HepG2 (cell line): ENCODE measurements around the gene PTH2. TPM values are rescaled to one million over a fixed set of nuclear protein-coding genes. Genes with fewer than 3 reads are reported as not detected.

ENCODE experiments used
- ATRX ChIP-seq: sonication (generic); formaldehyde crosslinking; IDR thresholded peaks from 2 replicates; pipeline ENCODE4 v1.4.0; 2020; ENCODE audit warnings: missing genetic modification reagents, borderline replicate concordance
- BORCS8-MEF2B ChIP-seq: sonication (generic); formaldehyde crosslinking; IDR thresholded peaks from 2 replicates; pipeline ENCODE4 v1.8.0; 2022; ENCODE audit warnings: mild to moderate bottlenecking, missing genetic modification reagents
- CCAR2 ChIP-seq: fragments of 200-400 bp; formaldehyde crosslinking; optimal IDR thresholded peaks from 2 replicates; pipeline ENCODE3; 2018; ENCODE audit warnings: low read depth, mild to moderate bottlenecking, low read length, moderate library complexity
- CCDC6 ChIP-seq: sonication (generic); formaldehyde crosslinking; IDR thresholded peaks from 2 replicates; pipeline ENCODE4 v1.8.1; 2022; ENCODE audit warnings: mild to moderate bottlenecking, missing genetic modification reagents, moderate library complexity
- CREB3 ChIP-seq: sonication (generic); formaldehyde crosslinking; IDR thresholded peaks from 2 replicates; pipeline ENCODE4 v1.5.0; 2020; ENCODE audit warnings: missing genetic modification reagents
- FOXP1 ChIP-seq, 2 experiments: fragments of 450-650 bp in 1 of 2; IDR thresholded peaks; 2 replicates each; pipeline ENCODE4 v1.6.1; 2017 to 2018; ENCODE audit warnings: antibody characterized with exemption in 1 of 2
- GLI4 ChIP-seq: sonication (generic); formaldehyde crosslinking; IDR thresholded peaks from 2 replicates; pipeline ENCODE4 v1.5.1; 2020; ENCODE audit warnings: missing genetic modification reagents, mild to moderate bottlenecking, moderate library complexity, borderline replicate concordance
- GTF3A ChIP-seq: sonication (generic); formaldehyde crosslinking; conservative IDR thresholded peaks from 2 replicates; pipeline ENCODE4 v1.4.0; 2020; ENCODE audit warnings: mild to moderate bottlenecking, missing genetic modification reagents
- PCBP2 ChIP-seq: fragments of 200-400 bp; formaldehyde crosslinking; optimal IDR thresholded peaks from 2 replicates; pipeline ENCODE3; 2018; ENCODE audit warnings: low read length, low read depth; ENCODE audit not compliant: poor library complexity, severe bottlenecking
- PHB2 ChIP-seq: fragments of 450-650 bp; IDR thresholded peaks from 2 replicates; pipeline ENCODE4 v1.6.1; 2018; ENCODE audit not compliant: partially characterized antibody
- ZBTB38 ChIP-seq: sonication (generic); formaldehyde crosslinking; IDR thresholded peaks from 2 replicates; pipeline ENCODE4 v1.5.1; 2020; ENCODE audit warnings: mild to moderate bottlenecking, missing genetic modification reagents
- ZBTB44 ChIP-seq: sonication (generic); formaldehyde crosslinking; IDR thresholded peaks from 2 replicates; pipeline ENCODE4 v1.4.0; 2020; ENCODE audit warnings: missing genetic modification reagents
- ZFP41 ChIP-seq: sonication (generic); formaldehyde crosslinking; IDR thresholded peaks from 2 replicates; pipeline ENCODE4 v1.4.0; 2020; ENCODE audit warnings: mild to moderate bottlenecking, missing genetic modification reagents, borderline replicate concordance
- ZFX ChIP-seq: sonication (generic); formaldehyde crosslinking; IDR thresholded peaks from 2 replicates; pipeline ENCODE4 v1.4.0; 2020; ENCODE audit warnings: mild to moderate bottlenecking, low read depth, missing genetic modification reagents, moderate library complexity
- ZNF775 ChIP-seq: sonication (generic); formaldehyde crosslinking; IDR thresholded peaks from 2 replicates; pipeline ENCODE4 v1.4.0; 2020; ENCODE audit warnings: missing genetic modification reagents, mild to moderate bottlenecking, moderate library complexity, borderline replicate concordance
- ZNF788 ChIP-seq: sonication (generic); formaldehyde crosslinking; IDR thresholded peaks from 2 replicates; pipeline ENCODE4 v1.5.0; 2020; ENCODE audit warnings: mild to moderate bottlenecking, missing genetic modification reagents, borderline replicate concordance
- ZNF883 ChIP-seq: sonication (generic); formaldehyde crosslinking; IDR thresholded peaks from 2 replicates; pipeline ENCODE4 v1.5.1; 2020; ENCODE audit warnings: mild to moderate bottlenecking, missing genetic modification reagents; ENCODE audit errors: not compliant biosample characterization
- polyA plus RNA-seq, 8 experiments: library from polyadenylated mRNA; depleted of rRNA in 3 of 8; stranded (reverse) in 7 of 8; unstranded in 1 of 8; fragments of >200 nt; fragmentation: Illumina TruSeq in 4 of 8; extraction: Trizol in 4 of 8; gene quantifications; 2 replicates each; pipeline versions ENCODE4 v1.2.1 to v1.2.3, GENCODE V29; 2011 to 2016; ENCODE audit warnings: low read depth in 4 of 8, missing spikeins in 1 of 8, mixed read lengths in 1 of 8; ENCODE audit not compliant: insufficient read depth in 1 of 8
- total RNA-seq, 5 experiments: library from RNA; depleted of rRNA; stranded (reverse); fragments of >200 nt; fragmentation: Illumina TruSeq; extraction: Trizol; gene quantifications; 2 replicates each; pipeline ENCODE4 v1.2.3, GENCODE V29; 2016; ENCODE audit warnings: low read depth in 1 of 5
- TF ChIP-seq, protein P1 (sequence below): sonication (generic); formaldehyde crosslinking; conservative IDR thresholded peaks from 2 replicates; pipeline ENCODE4 v1.4.0; 2020; ENCODE audit warnings: mild to moderate bottlenecking, missing genetic modification reagents, moderate library complexity
- TF ChIP-seq, protein P2 (sequence below): sonication (generic); formaldehyde crosslinking; IDR thresholded peaks from 2 replicates; pipeline ENCODE4 v1.8.0; 2023; ENCODE audit warnings: mild to moderate bottlenecking, missing genetic modification reagents

PTH2 gene
- total and polyA plus RNA-seq, 2 of the 13 experiments (the other 11 are each of a cell fraction or from before 2014, with no cell fraction given), result not detected

DNA sequence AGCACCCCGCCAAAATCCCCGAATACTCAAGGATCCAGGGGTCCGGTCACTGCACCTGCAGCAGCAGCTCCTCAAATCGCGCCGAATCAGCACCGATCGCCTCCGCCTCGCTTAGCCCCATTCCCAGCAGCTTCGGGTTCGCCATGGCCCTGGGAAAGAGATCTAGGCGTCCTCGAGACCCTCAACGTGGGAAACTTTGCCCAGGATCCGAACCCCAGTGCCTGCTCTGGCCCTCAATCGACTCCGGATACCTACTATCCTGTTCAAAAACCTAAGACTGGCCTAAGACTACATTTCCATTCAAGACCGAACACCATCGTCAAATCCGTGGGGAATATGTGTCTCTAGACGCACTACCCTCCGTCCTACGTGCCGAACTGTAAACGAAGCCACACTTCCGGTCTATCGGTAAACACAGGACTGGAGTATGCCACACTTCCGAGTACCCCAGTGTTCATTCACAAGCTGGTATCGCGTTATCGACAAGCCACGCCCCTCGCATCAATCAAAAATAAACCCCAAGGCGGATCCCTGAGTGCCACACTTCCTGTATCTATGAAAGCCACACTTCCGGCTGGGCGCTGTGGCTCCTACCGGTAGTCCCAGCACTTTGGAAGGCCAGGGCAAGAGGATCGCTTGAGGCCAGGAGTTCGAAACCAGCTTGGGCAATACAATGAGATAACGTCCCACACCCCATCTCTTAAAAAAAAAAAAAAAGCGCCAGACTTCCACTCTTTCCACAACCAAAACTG is 28.4 kb upstream of the PTH2 start, which contains the start of gene PIH1D1 (continued):
- TF ChIP-seq, protein P1, sequence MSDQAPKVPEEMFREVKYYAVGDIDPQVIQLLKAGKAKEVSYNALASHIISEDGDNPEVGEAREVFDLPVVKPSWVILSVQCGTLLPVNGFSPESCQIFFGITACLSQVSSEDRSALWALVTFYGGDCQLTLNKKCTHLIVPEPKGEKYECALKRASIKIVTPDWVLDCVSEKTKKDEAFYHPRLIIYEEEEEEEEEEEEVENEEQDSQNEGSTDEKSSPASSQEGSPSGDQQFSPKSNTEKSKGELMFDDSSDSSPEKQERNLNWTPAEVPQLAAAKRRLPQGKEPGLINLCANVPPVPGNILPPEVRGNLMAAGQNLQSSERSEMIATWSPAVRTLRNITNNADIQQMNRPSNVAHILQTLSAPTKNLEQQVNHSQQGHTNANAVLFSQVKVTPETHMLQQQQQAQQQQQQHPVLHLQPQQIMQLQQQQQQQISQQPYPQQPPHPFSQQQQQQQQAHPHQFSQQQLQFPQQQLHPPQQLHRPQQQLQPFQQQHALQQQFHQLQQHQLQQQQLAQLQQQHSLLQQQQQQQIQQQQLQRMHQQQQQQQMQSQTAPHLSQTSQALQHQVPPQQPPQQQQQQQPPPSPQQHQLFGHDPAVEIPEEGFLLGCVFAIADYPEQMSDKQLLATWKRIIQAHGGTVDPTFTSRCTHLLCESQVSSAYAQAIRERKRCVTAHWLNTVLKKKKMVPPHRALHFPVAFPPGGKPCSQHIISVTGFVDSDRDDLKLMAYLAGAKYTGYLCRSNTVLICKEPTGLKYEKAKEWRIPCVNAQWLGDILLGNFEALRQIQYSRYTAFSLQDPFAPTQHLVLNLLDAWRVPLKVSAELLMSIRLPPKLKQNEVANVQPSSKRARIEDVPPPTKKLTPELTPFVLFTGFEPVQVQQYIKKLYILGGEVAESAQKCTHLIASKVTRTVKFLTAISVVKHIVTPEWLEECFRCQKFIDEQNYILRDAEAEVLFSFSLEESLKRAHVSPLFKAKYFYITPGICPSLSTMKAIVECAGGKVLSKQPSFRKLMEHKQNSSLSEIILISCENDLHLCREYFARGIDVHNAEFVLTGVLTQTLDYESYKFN (CRISPR knock-in tag), result peak; percentile 29; the same call in 1 of the 2 replicates
- TF ChIP-seq ZNF788 (CRISPR knock-in tag) (peak; percentile 63; the same call in 1 of the 2 replicates), CREB3 (CRISPR knock-in tag) (no peak), GTF3A (CRISPR knock-in tag) (no peak), ATRX (CRISPR knock-in tag) (no peak), ZBTB44 (no peak), ZFX (peak; percentile 72; the same call in 1 of the 2 replicates), ZNF775 (CRISPR knock-in tag) (no peak), ZBTB38 (CRISPR knock-in tag) (0 out of 2 replicates have a peak, but pooled peaks have one; percentile 31), PCBP2 (no peak), CCDC6 (CRISPR knock-in tag) (0 out of 2 replicates have a peak, but pooled peaks have one; percentile 64), ZNF883 (CRISPR knock-in tag) (no peak), ZFP41 (CRISPR knock-in tag) (no peak), BORCS8-MEF2B (CRISPR knock-in tag) (no peak; the same call in 1 of the 2 replicates), PHB2 (no peak), GLI4 (no peak), FOXP1 (IDR thresholded peaks at IDR 0.05) (peak; percentile 89), FOXP1 (CRISPR knock-in tag; IDR thresholded peaks at IDR 0.05) (peak; percentile 77), CCAR2 (no peak)
- TF ChIP-seq, protein P2, sequence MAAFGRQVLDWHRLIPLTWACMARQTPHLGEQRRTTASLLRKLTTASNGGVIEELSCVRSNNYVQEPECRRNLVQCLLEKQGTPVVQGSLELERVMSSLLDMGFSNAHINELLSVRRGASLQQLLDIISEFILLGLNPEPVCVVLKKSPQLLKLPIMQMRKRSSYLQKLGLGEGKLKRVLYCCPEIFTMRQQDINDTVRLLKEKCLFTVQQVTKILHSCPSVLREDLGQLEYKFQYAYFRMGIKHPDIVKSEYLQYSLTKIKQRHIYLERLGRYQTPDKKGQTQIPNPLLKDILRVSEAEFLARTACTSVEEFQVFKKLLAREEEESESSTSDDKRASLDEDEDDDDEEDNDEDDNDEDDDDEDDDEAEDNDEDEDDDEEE (CRISPR knock-in tag), result 0 out of 2 replicates have a peak, but pooled peaks have one; percentile 36
